Activated CD8-positive, alpha-beta memory T cell treated with anti-CD3 and anti-CD28 coated beads for 36 hours (primary cell): ENCODE data around the gene PMM2. TPM values are rescaled to one million over a fixed set of nuclear protein-coding genes. Genes with fewer than 3 reads are reported as not detected.

Experiments
- CTCF ChIA-PET: fragments of 350-600 bp; sonication (Branson Sonifier 250); formaldehyde crosslinking; loops from one replicate; lab custom pipeline; 2021; ENCODE audit warnings: antibody characterized with exemption; lab: Charles Lee
- POLR2A ChIA-PET: fragments of 350-600 bp; sonication (Branson Sonifier 250); formaldehyde crosslinking; loops from one replicate; lab custom pipeline; 2021; ENCODE audit warnings: antibody characterized with exemption; lab: Charles Lee
- total RNA-seq, 2 experiments: library from RNA; stranded (reverse); gene quantifications; one replicate each; pipeline ENCODE4 v1.2.3, GENCODE V29; 2021

Gene PMM2
- total RNA-seq, 2 experiments from 2014 or later, result 54.6 to 56.4 TPM

DNA sequence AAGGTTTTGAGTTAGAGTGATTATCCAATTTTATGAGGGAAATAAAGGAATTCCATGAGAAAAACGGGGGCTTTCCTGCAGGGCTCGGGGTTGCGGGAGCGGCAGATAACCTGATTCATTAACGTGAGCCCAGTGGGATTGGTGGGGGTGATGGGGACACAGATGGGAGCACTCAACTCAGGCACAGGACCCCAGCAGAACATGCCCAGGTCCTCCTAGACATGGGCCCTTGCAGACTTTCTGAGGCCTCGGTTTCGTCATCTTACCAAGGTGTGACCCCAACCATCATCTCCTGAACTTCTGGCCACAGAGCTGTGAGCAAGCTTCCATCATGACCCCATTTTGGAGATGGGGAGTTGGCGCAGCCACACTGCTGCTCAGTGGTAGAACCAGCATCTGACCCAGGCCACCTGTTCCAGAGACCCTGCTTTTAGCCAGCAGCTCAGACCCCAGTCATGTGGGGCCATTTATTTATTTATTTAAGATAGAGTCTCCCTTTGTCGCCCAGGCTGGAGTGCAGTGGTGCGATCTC, 48.8 kb downstream of the PMM2 start:
- POLR2A ChIA-PET, result no interaction called here
- CTCF ChIA-PET, result no interaction called here

DNA sequence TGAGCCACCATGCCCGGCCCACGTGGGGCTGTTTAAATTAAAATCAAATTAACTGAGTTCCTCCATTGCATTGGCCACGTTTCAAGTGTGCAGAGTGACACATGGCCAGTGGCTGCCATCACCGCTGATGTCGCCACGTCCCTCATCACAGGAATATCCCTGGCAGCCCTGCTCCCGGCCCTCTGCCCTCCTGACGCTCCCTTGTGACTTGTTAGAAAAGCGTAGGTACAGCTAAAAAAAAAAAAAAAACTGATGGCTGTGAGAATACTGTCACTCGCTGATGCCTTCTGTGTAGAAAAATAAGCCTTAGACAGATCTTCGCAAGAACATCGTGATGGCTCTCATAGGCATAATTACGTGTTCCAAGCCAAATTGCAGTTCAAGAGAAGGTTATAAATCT, 49.5 kb downstream of the PMM2 start:
- ChIA-PET CTCF (no interaction called here), POLR2A (no interaction called here)

DNA sequence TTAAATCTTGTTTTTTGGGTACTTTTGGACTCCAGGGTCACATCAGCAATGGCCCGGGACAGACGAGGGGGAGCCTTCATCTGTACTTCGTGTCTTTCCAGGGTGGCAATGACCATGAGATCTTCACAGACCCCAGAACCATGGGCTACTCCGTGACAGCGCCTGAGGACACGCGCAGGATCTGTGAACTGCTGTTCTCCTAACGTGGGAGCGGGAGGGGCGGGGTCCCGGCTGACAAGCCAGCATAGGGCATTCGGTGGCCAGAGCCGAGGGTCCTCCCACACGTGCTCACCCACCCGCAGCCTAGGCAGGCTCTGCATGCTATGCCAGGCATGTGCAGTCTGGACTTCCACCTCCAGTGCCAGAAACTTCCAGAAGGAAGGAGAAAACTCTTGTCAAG, 50.0 kb downstream of the PMM2 start:
- POLR2A ChIA-PET, result no interaction called here
- CTCF ChIA-PET, result no interaction called here

DNA sequence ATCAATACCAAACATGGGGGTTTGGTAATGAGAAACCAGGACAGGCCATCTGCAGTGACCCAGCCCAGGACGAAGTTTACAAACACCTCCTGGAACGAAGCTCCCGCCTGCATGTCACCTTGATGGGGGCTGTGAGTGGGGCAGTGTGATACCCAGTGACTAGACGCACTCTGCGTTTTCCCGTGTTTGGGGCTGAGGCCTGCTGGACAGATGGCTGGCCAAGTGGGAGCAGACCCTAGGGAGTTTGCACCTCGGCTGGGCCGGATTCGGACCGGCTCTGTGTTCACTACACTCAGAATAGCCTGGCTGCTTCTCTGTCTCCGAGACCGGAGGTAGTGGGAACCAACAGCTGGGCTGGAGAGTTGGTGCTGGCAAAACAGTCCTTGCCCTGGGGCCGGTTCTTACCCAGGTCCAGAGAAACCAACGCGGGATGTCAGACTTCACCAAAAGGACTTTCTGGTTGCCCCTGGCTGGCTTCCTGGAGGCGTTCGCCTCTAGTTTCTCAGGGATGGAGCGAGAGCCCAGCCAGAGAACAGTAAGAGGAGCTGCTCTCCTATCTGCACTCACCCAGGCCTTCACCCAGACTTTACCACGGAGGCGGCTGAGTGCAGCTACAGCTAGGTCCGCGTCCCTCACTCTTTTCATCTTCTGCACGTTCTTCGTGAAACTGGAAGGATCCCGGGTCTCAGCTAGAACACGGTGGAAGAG, 50.7 kb downstream of the PMM2 start:
- CTCF ChIA-PET, result no interaction called here
- POLR2A ChIA-PET, result no interaction called here

DNA sequence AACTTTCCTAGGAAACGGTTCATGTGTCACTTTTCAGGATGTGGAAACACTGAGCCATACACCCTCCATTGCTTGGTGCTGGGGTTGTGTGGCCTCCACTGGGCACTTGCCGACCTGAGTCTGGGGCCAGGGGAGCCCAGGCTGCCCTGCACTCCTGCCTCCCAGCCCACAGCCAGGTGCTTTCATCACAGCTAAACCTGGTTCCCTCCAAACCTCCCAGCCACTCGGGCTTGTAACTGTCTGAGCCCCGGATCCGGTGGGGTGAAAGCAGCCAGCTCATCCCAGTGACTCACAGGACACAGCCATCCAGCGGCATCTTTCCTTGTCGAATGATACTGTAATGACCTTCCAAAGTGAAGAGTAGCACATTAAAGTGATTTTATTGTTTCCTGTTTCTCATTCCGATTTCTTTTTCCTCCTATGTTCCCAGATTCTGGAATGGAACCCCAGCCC, 51.3 kb downstream of the PMM2 start:
- CTCF ChIA-PET, result no interaction called here
- POLR2A ChIA-PET, result no interaction called here

DNA sequence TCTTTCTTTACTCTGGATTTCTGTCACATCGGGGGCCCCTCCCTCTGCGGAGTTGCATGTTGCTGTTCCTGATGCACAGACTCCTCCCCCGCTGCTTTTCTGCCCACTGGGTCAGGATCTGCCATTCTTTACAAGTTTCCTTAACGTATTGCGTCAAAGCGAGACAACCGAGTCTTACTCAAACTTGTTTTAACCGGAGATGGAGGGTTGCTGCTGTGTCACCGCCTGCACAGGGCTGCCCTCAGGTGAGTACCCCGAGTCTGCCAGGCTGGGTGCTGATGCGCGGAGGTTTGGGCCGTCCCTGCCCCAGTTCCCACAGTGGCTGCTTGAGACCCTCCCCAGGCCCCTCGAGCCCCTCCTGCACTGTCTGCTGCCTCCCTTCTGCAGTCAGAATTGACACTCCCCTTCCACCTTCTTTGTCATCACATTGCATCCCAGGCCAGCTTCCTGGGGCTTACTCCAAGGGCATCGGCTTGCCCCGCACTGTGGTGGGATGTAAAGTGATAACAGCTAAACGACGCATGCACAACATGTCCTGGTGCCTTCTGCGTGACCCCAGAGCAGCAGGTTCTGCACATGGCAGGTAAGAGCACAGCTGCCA, 51.9 kb downstream of the PMM2 start:
- ChIA-PET CTCF (no interaction called here), POLR2A (no interaction called here)

DNA sequence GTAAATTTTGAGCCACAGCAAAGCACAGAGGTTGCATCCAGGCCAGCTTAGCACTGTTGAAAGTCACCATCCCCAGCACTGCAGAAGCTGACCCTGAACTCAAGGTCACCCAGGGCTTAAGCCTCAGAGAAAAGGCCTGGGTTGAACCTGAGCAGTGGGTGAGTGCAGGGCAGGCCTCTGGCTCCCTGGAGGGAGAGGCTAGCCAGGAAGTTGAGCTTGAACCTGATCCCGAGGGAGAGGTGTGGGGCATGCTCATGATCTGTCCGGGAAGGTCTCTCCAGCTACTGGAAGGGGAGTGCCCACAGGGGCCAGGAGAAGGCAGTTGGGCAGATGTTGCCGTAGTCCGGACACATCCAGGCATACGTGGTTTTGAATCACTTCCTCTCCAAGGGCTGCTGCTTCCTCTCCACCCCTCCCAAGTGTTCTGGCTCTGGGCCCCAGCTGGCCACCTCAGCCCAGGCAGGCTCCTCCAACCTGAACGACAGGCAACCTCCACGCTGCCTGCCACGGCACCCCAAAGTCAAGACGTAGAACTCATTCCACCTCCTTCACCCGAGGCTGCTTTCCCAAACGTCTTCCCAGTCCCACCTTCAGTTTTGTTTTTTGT, 52.7 kb downstream of the PMM2 start:
- ChIA-PET CTCF (interaction anchor here (0.7 kb wide), 1 partner anchor 30 kb away, joined by 3 read pairs; no protein-coding TSS in a partner anchor), POLR2A (interaction anchor here (2.7 kb wide), 1 partner anchor 18 kb away, joined by 12 read pairs; the partner anchor contains the start of gene CARHSP1)

DNA sequence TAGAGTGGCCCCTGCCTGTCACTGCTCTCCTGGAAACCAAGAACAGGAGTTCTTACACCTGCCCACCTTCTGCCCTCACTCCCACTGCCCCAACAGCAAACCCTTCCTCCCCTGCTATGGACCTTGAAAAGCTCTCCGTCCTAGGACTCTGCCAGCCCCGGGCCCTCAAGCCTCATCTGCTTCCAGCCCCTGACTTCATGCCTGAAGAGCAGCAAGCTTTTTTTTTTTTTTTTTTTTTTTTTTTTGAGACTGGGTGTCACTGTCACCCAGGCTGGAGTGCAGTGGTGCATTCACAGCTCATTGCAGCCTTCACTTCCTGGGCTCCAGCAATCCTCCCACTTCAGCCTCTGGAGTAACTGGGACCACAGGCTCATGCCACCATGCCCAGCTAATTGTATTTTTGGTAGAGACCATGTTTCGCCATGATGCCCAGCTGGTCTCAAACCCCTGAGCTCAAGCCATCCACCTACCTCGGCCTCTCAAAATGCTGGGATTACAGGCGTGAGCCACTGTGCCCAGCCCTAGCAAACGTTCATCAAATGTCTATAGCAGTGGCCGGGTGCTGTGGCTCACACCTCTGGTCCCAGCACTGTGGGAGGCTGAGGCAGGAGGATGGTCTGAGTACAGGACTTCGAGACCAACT, 54.2 kb downstream of the PMM2 start:
- ChIA-PET CTCF (no interaction called here), POLR2A (interaction anchor here (0.6 to 2.7 kb wide), 3 partner anchors 17 to 191 kb away, joined by 6 to 12 read pairs (median 8); partner anchors contain the start of gene CARHSP1)

DNA sequence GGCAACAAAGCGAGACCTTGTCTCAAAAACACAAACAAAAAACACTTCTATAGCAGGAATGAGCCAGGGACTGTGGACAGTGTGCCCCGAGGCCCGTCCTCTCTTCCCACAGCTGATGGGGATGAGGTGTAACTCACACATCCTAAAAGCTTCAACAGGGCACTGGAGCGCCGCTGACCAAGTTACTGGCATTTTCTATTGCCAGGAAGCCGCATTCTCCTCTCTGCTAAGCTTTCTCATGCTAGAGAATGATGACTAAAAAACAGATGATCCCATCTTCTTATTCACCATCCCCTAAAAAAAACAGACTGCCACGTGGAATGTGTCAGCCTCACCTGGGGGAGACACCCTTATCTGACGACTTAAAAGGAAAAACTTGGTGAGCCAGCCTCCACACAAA, 54.9 kb downstream of the PMM2 start:
- POLR2A ChIA-PET, result interaction anchor here (0.5 to 2.7 kb wide), 3 partner anchors 16 to 156 kb away, joined by 3 to 12 read pairs (median 8); partner anchors contain the start of gene CARHSP1

DNA sequence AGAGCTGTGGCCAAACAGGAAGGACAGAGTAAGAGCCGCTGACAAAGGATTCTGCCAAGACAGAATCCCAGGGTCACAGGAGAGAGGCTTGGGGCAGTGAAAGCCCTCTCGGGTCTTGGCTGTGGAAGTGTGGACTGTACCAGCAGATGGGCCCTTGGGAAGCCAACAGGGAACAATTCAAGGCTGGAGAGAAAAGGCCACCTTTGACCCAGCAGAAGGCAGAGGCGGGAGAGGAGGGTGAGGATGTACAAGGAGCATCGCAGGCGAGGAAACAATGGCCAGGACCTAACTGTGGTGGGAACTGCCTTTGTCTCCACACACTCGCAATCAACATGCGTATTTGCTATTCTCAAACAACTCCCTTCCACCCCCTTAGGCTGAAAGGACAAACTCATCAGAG, 55.5 kb downstream of the PMM2 start:
- CTCF ChIA-PET, result interaction anchor here (0.8 kb wide), 1 partner anchor 27 kb away, joined by 3 read pairs; no protein-coding TSS in a partner anchor
- POLR2A ChIA-PET, result interaction anchor here (2.7 kb wide), 1 partner anchor 15 kb away, joined by 12 read pairs; the partner anchor contains the start of gene CARHSP1

More for the DNA sequence above, 54.9 kb downstream of the PMM2 start:
- CTCF ChIA-PET, result no interaction called here

DNA sequence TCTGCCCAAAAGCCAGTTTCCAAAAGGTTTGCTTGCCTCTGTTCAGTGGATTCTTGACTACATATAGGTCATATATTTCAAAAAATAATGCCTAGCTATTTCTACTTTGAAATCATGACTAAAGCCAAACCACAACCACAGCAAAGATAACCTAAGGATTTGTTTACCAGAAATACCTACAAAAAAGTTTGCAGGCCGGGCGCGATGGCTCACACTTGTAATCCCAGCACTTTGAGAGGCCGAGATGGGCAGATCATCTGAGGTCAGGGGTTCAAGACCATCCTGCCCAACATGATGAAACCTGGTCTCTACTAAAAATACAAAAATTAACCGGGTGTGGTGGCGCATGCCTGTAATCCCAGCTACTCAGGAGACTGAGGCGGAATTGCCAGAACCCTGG, 56.0 kb downstream of the PMM2 start:
- ChIA-PET POLR2A (interaction anchor here (0.6 kb wide), 1 partner anchor 115 kb away, joined by 5 read pairs; no protein-coding TSS in a partner anchor), CTCF (interaction anchor here (0.8 to 1.7 kb wide), 2 partner anchors 15 to 27 kb away, joined by 3 to 5 read pairs; partner anchors contain the start of gene CARHSP1)

DNA sequence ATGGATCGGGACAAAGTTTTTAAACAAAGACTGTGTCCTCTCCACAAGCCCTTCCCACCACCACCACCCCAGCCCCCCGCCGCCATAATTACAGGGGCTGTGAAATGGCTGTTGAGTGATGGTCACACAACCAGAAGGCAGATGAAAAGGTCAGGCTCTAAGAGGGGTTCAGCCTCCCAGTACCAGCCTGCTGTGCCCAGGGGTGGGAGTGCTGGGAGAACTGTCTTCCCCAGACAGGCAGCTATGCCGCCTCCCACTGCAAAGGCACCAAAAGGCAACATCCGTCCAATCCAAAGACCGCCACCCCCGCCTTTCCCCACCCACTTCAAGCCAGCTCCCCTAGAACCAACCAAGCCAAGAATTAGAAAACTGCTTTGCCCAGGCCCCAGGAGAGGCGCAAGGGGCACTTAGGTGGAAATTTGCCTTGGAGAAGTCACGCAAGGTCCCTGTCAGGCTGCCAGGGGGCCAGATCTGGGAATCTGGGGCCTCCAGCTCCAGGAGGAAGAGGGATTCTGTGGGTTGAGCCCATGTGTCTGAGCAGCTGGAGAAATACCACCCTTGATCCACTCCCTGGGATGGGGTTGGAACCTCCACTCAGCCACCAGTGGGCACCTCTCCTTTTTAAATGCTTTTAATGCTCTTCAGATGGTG, 56.8 kb downstream of the PMM2 start:
- ChIA-PET CTCF (interaction anchor here (1.0 to 1.7 kb wide), 2 partner anchors 14 to 25 kb away, joined by 3 to 5 read pairs; partner anchors contain the start of gene CARHSP1), POLR2A (interaction anchor here (0.6 to 1.4 kb wide), 2 partner anchors 14 to 115 kb away, joined by 5 to 6 read pairs; partner anchors contain the start of gene CARHSP1)

DNA sequence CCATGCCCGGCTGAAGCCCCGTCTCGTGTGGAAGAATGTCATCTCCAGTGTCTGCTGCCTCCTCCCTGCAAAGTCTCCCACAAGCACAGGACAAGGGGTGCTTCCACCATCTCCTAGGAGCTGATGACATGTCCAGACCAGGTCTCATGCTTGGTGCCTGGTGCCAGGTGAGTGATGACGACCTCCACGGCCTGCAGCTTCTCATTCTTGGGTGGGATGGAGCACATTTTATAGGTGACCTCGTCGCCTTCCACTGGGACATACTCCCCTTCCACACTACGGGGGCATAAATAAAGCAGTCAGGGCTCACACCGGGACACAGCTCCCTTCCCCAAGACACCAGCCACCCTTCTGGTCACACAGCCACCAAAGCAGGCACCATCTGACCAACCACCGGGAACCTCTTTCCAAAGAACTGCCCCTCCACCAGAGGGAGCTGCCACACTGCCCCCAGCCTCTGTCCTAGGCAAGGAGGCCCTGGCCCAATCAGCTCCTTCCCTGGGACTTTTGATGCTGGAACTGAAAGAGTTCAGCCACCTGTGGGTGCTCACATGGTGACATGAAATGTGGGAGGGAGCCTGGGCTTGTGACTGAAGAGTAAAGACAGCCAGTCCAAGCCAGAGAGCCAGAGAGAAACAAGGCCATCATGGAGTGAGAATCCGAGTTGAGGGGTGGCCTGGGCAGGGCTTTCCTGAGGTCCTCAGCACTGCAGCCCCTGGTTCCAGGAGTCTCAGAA, 57.6 kb downstream of the PMM2 start:
- ChIA-PET CTCF (interaction anchor here (1.0 to 1.7 kb wide), 2 partner anchors 13 to 25 kb away, joined by 3 to 5 read pairs; partner anchors contain the start of gene CARHSP1), POLR2A (interaction anchor here (1.4 kb wide), 1 partner anchor 13 kb away, joined by 6 read pairs; the partner anchor contains the start of gene CARHSP1)

DNA sequence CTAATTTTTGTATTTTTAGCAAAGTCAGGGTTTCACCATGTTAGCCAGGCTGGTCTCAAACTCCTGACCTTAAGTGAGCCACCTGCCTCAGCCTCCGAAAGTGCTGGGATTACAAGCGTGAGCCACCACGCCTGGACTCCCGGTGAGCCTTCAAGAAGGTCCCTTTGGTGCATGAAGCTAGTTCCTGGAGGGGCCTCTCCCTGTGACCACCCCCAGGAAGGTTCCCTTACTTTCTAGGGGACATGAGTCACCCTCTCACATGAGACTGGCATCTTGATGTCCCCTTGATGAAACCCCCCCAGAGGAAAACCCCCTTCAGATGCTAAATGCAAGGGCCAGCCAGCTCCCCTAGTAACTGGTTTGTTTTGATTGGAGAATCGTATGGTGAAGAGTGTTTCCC, 58.3 kb downstream of the PMM2 start:
- CTCF ChIA-PET, result no interaction called here

DNA sequence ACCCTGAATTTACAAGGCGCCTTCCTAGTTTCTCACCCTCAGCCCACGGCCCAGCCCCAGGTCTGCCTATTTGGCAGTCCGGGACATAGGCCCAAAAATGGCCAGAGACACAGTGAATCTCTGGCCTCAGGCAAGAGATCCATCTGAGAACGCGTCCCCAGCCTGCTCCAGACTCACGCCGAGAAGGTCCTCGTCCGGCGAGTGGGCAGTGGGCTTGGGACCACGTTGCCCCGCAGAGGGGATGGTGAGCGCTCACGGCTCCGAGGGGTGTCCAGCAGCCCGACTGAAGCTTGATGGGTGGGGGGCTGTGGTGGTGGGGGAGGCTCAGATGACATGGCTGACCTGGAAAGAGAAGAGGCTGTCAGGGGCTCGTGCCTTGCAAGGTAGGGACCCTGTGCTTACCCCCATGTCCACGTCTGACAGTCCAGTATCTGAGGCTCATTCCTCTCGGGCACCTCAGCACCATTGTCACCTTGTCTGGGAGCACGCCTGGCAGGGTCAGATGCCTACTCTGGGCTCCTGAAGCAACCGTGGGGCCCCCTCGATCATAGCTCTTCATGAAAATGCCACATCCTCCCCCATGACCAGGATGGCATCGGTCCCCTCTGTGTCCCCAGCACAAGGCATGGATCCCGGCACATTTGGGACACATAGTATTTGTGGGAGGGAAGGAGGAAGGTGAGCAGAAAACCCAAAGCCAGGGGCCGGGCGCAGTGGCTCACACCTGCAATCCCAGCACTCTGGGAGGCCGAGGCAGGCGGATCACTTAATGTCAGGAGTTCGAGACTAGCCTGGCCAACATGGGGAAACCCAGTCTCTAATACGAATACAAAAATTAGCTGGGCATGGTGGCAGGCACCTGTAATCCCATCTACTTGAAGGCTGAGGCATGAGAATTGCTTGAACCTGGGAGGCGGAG, 61.6 kb downstream of the PMM2 start:
- CTCF ChIA-PET, result no interaction called here
- POLR2A ChIA-PET, result interaction anchor here (0.6 to 1.4 kb wide), 2 partner anchors 10 kb away, joined by 3 to 7 read pairs; partner anchors contain the start of gene CARHSP1

More for the DNA sequence above, 58.3 kb downstream of the PMM2 start:
- POLR2A ChIA-PET, result no interaction called here
